Measurements from ENCODE around the gene ASRGL1.
A peak's percentile ranks its signal among the peaks of the same experiment; 100 is the strongest.

Gene ASRGL1

GRCh38 chr11:62394825-62395538 lies 57.7 kb downstream of the ASRGL1 start:
- peak; percentile 21 for DNase-seq

- no peak for DNase-seq
Measured at GRCh38 chr11:62395885-62396551, 58.8 kb downstream of the ASRGL1 start.

GRCh38 chr11:62398011-62398994 lies 61.1 kb downstream of the ASRGL1 start:
- DNase-seq = no peak

GRCh38 chr11:62399172-62399877 lies 62.1 kb downstream of the ASRGL1 start:
- no peak for DNase-seq

- no peak for DNase-seq
Measured at GRCh38 chr11:62399878-62400266, 62.6 kb downstream of the ASRGL1 start.

- no peak for DNase-seq
Measured at GRCh38 chr11:62400281-62400680, 63.0 kb downstream of the ASRGL1 start.

GRCh38 chr11:62400760-62401159 lies 63.5 kb downstream of the ASRGL1 start:
- DNase-seq = no peak

- DNase-seq = no peak
Measured at GRCh38 chr11:62401356-62401755, 64.1 kb downstream of the ASRGL1 start.

GRCh38 chr11:62401811-62402210 lies 64.6 kb downstream of the ASRGL1 start:
- DNase-seq = peak; percentile 14

GRCh38 chr11:62402226-62402959 lies 65.1 kb downstream of the ASRGL1 start:
- peak; percentile 59 for DNase-seq

- DNase-seq = no peak
Measured at GRCh38 chr11:62402960-62403730, 65.9 kb downstream of the ASRGL1 start.

GRCh38 chr11:62404435-62404834 lies 67.2 kb downstream of the ASRGL1 start:
- no peak for DNase-seq

GRCh38 chr11:62404901-62405300 lies 67.7 kb downstream of the ASRGL1 start:
- no peak for DNase-seq

GRCh38 chr11:62406034-62406433 lies 68.8 kb downstream of the ASRGL1 start:
- no peak for DNase-seq

- DNase-seq = no peak
Measured at GRCh38 chr11:62409831-62410230, 72.6 kb downstream of the ASRGL1 start.

- DNase-seq = no peak
Measured at GRCh38 chr11:62410972-62411371, 73.7 kb downstream of the ASRGL1 start.

GRCh38 chr11:62411524-62411923 lies 74.3 kb downstream of the ASRGL1 start:
- DNase-seq = no peak

- no peak for DNase-seq
Measured at GRCh38 chr11:62413060-62413696, 75.9 kb downstream of the ASRGL1 start.

- no peak for DNase-seq
Measured at GRCh38 chr11:62416596-62416995, 79.3 kb downstream of the ASRGL1 start.

- no peak for DNase-seq
Measured at GRCh38 chr11:62418136-62418535, 80.9 kb downstream of the ASRGL1 start.

- DNase-seq = no peak
Measured at GRCh38 chr11:62418733-62419132, 81.5 kb downstream of the ASRGL1 start, which contains the start of gene SCGB1A1. Gene SCGB1A1 (plus strand): TSS chr11:62419033. CDS start chr11:62419096, 63 bp downstream.
